A204.1 (cell line): ENCODE results near the gene ABCA2.

Source experiments
- FAIRE-seq: peaks from 2 replicates; lab custom pipeline; 2012; peaks lifted over from hg19 to GRCh38; lab: Jason Lieb, UNC

ABCA2 gene

DNA sequence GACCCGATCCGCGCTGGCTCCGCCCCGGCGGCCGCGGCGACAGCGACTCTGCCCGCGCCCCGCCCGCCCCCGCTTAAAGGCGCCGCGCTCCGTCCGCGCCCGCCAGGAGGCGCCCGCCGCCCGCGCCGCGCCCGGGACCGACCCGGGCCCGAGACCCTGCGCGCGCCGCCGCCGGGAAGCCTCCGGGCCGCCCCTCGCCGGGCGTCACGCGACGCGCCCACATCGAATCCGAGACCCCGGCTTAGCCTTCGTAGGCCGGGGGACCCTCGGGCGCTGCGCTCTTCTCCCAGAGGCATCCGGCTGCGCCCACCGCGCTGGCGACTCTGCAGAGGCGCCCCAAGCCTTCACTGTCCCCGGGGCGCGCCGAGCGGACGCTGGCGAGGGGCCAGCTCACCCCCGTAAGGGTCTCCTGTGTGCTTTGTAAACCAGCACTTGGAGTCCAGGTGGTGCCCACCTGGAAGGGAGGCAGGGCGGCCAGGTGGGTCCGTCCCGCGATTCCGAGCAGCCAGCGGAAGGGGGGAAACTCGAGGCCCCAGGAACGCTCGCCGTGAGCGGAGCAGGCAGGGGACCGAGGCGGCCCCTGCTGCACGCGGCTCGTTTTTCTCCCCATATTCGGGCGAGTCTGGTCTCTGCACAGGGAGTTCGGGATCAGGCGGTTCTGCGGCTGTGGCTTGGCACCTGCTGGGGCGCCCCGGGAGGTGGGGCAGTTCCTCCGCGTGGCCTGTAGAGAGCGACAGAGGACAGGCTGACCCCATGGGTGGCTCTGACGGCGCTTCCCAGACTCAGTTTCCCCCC is 423 bp upstream of the ABCA2 start:
- no peak for FAIRE-seq

DNA sequence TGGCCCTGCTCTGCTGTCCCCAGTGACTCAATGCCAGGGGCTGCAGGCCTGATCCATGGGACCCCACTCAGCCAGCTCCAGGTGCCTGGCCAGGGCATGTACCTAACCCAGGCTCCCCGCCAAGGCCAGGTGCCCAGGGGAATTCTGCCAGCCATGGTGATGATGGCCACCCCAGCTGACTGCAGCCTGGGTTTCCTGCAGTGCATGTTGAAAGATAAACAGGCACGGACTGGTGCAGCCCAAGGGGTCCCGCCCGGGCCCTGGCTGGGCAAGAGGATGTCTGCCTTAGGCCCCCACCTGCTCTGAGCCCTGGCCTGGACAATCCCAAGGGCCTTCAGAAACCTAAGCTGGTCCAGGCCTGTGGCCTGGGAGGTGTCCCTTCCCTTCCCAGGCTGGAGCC is 1.2 kb downstream of the ABCA2 start:
- no peak for FAIRE-seq

DNA sequence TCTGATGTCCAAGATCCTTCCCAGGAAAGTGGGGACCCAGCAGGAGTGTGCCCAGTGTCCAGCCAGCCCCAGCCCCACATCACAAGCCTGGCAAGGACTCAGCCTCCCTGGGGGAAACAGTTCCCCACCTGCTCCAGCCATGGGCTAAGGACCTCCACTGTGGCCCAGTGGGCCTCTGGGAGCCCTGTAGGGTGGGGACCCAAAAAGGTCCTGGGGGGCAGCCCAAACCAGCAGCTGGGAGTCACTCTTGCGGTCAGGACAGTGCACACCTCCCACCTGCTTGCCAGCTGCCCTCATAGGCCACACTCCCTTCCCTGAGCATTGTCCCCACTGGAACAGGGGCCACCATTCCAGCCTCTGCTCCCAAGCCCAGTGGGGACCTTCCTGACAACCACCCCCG is 1.7 kb downstream of the ABCA2 start:
- no peak for FAIRE-seq

DNA sequence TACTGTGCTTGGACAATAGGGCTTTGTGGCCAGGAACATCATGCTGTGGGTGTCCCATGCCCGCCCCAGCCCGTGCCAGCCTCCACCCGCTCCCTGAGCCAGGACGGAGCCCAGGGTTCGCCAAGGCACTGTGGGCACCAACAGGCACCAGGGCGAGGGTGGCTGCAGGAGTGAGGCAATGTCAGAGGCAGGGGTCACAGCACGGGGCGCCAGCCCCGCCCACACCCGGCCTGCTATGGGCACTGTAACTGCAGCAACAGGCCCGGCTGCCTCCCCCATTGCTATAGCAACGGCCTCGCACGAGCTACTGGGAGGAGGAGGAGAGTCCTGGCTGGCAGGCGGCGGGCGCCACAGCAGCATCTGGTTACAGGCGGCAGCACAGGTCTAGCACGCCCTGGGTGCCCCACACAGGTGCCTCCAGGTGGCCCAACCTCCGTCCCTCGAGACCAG is 2.5 kb downstream of the ABCA2 start:
- FAIRE-seq: no peak

DNA sequence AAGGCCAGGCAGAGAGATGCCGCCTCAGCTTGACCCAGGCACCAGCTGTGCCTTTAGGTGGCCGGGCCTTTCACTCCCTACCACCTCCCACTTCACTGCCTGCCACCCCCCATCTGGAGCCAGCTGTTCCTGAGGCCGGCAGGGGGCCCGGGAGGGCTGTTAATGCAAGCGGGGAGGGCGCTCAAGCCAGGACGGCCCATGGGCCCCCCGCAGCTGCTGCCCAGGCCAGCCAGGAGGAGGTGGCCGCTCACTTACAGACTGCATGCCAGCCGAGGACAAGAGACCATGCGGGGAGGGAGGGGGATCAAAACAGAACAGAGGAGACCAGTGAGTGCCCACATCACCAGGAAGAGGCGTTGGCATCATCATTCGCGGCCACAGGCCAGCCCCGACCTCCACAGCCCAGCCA is 4.5 kb downstream of the ABCA2 start:
- FAIRE-seq: no peak

DNA sequence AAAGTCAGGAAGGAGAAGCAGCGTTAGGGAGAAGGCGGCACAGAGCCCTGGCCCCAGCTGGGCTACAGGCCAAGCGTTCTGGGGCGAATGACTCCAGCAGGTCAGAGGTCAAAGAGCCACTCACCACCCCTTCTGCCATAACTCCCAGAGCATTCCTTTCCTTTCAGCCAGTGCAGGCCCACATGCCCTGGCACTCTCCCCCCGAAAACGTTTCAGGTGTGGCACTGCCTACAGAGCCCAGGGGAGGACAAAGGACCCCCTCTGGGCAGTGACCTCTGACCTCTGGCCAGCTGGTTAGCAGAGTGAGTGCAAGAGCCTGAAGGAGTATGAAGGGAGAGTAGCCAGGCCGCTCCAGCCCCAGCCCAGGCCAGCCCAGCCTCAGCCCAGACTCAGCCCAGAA is 4.9 kb downstream of the ABCA2 start:
- FAIRE-seq: no peak

DNA sequence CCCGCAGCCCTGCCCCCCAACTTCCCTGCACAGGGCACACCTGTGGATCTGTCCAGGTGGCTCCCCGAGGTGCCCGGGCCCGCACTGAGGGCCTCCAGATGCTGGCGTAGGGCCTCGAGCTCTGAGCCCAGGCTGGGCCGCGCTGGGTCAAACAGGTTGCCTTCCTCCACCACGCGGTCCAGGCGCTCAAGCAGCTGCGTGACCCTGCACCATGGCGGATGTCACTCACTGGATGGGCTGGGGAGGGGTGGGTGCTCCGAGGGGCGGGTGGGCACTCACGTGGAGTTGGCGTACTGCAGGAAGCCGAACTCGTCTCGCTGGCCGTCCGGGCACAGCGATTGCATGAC is 5.4 kb downstream of the ABCA2 start:
- no peak for FAIRE-seq

DNA sequence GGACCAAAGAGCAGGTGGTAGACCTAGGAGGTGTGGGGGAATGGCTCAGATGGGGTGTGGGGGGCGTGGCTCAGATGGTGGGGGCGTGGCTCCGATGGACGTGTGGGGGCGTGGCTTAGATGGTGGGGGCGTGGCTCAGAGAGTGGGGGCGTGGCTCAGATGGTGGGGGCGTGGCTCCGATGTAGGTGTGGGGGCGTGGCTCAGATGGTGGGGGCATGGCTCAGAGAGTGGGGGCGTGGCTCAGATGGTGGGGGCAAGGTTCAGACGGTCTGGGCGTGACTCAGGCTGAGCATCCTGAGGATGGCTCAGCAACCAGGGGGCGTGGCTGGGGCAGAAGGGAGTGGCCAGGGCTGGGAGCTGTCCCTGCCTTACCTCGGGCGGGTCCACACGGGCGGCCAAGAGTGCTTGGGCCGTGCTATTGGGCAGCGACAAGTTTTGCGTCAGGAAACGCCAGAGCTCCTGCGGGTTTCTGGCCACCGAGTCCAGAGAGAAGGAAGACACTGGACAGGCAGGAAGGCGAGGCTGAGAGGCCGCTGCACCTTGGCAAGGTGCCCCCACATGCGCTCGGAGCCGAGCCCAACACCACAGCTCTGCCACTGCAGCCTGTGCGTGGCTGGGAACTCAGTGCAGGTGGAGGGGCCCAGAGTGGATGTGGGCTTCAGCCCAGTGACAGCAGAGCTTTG is 5.9 kb downstream of the ABCA2 start:
- no peak for FAIRE-seq

DNA sequence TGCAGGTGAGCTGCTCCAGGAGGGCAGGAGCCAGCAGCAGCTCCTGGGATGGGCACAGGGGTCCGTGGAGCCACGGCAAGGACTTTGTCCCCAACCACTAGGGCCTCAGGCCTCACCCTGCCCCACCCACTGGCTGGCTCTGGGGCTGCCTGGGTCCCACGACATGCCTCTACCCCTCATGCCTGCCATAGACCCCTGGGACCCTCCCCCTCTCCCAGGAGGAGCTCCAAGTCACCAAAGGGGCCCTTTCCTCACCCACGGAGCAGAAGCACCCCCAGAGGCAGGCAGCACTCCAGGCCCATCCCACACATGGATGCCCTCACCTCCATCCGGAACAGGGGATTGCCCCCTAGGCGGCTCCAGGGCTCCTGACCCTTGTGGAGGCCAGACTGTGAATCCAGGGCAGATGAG is 6.5 kb downstream of the ABCA2 start:
- no peak for FAIRE-seq

DNA sequence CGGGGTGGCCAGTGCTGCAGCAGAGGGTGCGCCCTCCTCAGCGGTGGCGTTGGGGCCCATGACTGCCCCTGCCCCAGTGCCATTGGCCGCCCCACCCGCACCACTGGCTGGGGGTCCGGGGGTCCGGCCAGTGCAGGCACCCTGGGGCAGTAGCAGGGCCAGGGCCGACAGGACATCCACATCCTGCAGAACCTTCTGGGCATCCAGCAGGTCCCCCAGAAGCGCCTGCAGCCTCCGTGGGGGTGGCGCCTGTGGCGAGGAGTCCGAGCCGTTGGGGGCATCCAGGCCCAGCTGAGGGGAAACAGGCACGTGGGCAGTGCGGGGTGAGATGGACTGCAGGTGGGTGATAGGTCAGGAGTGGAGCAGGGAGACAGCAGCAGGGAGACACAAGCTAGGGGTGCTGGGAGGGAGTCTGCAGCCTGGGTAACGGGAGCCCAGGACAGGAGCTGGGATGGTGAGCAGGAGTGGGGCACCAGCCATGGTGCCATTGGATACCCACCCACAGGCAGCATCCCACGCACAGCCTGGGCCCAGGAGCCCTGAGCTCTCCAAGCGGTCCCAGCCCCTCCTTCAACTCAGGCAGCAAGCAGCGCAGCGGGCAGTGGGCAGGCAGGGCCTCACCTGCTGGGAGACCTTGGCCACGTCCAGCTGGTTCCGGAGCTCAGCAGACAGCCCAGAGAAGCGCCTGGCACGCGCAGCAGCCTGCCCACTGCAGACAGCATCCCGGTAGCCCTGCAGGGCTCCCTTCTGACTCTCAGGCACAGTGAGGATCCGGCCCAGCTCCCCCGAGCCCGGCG is 7.1 kb downstream of the ABCA2 start:
- FAIRE-seq: no peak

DNA sequence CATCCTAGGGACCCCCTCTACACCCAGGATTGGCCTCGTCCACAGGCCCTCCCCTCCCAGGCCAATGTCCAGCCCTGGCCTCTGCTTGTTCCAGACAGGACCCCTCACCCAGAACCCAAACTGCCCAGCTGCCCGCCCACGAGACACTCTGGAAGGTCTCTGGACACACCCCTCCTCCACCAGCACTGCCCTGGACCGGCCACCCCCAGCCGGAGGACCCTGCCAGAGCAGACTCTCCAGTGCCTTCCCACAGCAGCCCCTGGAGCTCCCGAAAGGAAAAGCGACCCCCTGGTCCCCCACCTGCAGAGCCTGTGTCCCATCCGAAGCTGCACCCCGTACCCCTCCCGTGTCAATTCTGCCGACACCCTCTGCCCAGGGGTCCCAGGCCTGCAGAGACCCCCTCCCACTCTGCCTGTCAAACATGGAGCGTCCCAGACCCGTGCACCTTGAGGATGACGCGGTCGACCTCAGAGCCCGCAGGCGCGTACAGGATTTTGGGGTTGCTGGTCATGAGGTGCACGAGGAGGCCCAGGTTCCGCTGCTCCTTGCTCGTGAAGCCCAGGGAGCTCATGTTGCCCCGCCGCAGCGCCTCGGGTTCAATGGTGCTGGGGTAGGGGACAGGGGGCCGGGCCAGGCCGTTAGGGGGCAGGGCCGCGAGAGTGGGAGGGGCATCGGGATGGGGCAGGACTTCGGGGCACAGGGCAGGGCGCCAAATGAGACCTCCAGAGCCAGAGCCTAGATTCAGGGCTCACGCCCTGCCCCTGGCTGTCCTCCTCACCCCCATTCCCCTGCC is 8.0 kb downstream of the ABCA2 start:
- no peak for FAIRE-seq

DNA sequence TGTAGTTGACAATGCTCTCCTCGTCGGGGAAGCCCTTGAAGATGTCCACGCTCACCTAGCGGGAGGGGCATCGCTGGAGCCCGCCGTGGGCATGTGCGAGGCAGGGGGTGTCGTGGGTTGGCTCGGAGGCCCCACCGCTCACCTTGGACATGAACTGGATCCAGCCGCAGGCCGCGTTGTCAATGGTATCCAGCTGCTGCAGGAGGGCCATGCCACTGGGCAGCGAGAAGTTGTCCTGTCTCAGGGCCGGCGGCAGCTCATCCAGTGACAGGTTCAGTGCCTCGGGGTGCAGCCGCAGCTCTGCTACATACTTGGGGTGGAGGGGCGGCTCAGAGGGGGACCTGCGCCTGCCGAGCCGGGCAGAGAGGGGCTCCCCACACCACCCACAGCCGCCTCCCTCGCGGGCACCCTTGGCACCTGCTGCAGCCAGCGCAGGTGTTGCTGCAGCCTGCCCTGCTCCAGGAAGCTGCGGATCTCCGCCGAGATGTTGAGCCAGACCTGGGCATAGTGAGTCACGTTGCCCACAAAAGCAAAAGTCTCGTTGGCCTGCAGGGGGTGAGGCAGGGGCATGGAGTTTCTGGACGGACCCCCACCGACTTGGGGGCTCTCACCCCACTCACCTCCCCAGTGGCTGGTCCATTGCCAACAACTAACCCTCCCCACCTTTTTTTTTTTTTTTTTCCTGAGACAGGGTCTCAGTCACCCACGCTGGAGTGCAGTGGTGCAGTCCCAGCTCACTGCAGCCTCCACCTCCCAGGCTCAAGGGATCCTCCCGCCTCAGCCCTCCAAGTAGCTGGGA is 9.1 kb downstream of the ABCA2 start:
- FAIRE-seq: no peak

DNA sequence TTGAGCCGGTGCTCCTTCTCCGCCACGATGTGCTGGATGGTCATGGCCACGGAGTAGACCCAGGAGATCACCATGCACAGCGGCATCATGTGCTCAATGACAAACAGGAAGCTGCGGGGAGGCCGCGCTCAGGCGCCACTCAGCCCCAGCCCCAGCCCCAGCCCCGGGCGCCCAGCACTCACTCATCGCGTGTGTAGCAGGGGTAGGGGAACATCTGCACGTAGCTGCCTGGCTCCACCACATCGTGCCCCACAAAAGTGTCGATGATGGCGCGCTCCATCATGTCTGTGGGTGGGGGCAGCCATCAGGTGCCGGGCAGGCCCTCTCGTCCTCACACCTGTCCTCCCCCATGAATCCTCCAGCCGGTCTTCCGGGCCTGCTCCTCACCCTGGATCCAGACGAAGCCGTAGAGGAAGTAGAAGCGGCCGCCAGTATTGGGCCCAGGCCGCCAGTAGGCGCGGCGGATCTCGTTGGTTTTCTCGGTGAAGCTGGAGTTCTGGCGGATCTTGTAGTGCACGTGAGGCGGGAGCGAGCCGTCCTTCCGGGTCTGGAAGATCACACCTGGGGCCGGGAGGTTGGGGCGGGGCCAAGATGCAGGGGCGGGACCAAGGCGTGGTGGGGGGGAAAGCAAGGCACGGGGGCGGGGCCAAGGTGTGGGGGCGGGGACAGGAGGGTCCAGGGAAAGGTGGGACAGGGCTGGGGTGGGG is 10.1 kb downstream of the ABCA2 start:
- no peak for FAIRE-seq

DNA sequence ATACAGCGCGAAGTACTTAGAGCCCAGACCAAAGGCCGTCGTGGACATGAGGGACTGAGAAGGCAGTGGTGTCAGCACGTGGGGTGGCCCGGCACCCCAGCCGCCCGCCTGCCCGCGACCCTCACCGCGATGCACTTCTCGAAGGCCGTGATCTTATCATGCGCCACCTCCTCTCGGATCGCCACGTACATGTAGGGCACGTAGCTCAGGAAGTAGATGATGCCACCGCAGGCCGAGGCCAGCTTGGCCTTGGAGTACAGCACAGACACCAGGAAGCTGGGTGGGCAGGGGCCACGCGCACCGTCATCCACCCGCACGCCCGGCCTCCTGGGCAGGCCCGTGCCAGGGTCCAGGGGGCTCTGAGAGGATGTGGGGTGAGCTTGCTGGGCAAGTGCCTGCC is 11.0 kb downstream of the ABCA2 start:
- no peak for FAIRE-seq

DNA sequence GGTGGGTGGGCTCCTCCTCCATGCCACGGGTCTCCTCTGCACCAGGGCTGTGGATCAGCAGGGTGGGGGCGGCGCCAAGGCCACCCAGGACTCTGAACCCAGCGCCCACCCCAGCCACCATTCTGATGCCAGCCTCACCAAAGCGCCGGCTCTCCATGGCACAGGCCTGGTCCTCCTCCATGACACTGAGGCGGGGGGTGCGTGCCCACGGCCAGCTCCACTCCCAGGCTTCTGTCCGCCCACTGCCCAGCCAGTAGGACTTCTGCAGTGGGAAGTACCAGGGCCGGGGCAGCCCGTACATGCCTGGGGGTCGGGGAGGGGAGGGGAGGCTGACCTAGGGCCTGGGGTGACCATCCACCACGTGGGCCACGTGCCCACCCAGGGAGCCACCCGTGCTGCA is 11.6 kb downstream of the ABCA2 start:
- FAIRE-seq: no peak

DNA sequence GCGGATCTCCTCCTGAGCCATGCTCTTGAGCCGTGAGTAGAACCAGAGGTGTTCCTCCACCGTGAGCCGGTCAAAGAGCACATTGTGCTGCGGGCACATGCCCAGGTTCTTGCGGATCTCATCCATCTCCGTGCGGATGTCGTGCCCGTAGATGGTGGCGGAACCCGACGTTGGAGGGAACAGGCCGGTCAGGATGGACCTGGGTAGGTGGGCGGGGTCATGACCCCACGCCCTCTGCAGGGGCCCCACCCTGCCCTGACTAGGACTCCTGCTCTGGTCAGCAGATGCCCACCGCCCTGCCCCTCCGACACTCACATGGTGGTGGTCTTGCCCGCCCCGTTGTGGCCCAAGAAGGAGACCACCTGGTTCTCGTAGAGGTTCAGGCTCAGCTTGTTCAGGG is 12.1 kb downstream of the ABCA2 start:
- FAIRE-seq: no peak

DNA sequence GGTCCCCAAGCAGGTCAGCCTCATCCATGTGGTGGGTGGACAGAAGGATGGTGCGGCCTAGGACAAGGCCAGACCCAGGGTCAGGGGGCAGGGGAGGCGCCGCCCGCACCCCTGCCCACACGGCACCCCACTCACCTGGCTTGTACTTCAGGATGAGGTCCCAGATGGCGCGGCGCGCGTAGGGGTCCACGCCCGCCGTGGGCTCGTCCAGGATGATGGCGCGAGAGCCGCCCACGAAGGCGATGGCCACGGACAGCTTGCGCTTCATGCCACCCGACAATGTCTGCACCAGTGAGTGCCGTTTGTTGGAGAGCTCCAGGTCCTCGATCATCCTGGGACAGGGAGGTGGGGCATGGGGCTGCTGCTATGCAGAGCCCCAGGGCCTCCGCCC is 12.5 kb downstream of the ABCA2 start:
- FAIRE-seq: no peak

DNA sequence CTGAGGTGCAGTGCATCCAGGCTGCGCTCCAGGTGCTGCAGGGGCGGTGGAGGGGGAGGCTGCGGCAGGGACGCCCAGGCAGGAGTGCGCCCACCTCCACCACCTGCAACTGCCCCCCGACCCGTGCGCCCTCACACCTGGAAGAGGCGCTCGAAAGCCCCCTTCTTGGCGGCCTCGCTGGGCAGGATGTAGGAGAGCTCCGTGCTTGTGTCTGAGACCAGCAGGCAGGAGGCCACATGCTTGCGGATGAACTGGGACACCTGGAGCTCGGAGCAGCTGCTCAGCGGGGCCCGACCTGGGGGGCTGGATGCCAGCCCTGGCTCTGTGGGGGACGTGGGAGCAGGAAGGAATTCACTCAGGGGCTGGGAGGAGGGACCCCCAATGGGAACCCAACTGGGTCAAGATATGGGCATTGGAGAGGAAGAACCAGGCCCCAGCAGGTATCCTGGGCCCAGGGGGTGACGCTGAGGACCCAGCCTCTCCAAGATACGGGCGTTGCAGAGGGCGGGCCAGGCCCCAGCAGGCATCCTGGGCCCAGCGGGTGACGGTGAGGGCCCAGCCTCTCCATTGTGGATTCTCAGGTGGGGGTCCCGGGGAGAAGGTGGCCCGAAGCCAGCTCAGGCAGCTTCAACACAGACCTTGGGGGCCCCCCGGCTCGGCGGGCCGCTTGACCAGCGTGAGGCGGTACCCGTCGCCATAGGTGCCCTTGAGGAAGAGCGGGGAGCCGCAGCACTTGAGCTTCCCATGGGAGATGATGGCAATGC is 13.1 kb downstream of the ABCA2 start:
- FAIRE-seq: no peak

DNA sequence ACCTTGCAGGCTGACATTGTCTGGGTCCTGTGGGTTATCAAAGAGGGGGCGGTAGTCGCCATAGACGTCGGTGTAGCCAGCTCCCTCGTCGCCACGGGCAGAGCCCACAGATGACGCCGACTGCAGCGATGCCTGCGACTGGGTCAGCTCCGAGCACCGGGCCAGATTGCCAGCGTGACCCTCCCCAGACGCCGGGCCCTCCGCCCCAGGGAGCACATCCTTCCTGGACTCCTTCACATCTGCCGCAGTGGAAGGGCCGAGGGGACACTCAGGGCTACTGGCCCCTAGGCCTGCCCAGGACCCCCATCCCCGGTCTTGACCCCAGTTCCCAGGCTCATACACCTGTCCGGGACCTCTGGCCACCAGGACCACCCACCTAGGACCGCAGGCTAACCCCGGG is 13.9 kb downstream of the ABCA2 start:
- FAIRE-seq: no peak

DNA sequence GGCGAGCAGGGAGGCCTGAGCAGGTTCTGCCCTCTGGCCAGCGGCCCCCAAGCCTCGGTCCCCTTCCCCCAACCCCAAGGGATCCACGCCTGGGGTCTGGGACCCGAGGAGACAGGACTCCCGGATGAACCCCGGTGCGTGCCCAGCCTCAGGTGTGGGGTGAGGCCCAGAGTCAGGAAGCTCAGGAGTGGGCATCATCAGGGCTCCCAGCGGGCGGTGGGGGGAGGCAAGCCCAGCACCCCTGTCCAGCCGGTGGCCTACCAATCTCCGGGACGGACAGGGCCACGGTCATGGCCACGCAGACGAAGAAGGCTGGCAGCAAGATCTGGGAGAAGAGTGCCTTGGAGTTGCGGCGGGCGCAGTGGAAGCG is 14.5 kb downstream of the ABCA2 start:
- FAIRE-seq: no peak
